HepG2 (cell line): Measurements from ENCODE around the gene PIP5KL1. TPM values are rescaled to one million over a fixed set of nuclear protein-coding genes. Genes with fewer than 3 reads are reported as not detected.

ENCODE experiments used
- ARID3A ChIP-seq: IDR thresholded peaks from 2 replicates; pipeline ENCODE4 v1.6.1; 2012; ENCODE audit warnings: low read depth, low read length, improper control_type of control experiment
- BHLHE40 ChIP-seq: IDR thresholded peaks from 2 replicates; pipeline ENCODE4 v1.6.1; 2011; ENCODE audit warnings: low read length, improper control_type of control experiment
- BRF2 ChIP-seq: sonication (generic); formaldehyde crosslinking; IDR thresholded peaks from 2 replicates; pipeline ENCODE4 v1.8.1; 2022; ENCODE audit warnings: mild to moderate bottlenecking, missing genetic modification reagents
- CSRNP1 ChIP-seq: sonication (generic); formaldehyde crosslinking; IDR thresholded peaks from 2 replicates; pipeline ENCODE4 v1.8.1; 2023; ENCODE audit warnings: mild to moderate bottlenecking, missing genetic modification reagents
- GABPB1 ChIP-seq: IDR thresholded peaks from 2 replicates; pipeline ENCODE4 v1.6.1; 2016; ENCODE audit warnings: mild to moderate bottlenecking, missing genetic modification reagents, moderate library complexity, missing compliant biosample characterization
- HNF4G ChIP-seq, 2 experiments: sonication (generic) in 1 of 2; formaldehyde crosslinking in 1 of 2; IDR thresholded peaks; 2 replicates each; pipeline versions ENCODE4 v1.4.0 to v1.6.1; 2011 to 2020; ENCODE audit warnings: borderline replicate concordance in 2 of 2, low read depth in 2 of 2, mild to moderate bottlenecking in 2 of 2, low read length in 1 of 2, missing genetic modification reagents in 1 of 2, moderate library complexity in 1 of 2
- ISX ChIP-seq: sonication (generic); formaldehyde crosslinking; conservative IDR thresholded peaks from 2 replicates; pipeline ENCODE4 v1.5.0; 2020; ENCODE audit warnings: missing genetic modification reagents
- PATZ1 ChIP-seq: sonication (generic); formaldehyde crosslinking; IDR thresholded peaks from 2 replicates; pipeline ENCODE4 v1.4.0; 2020; ENCODE audit warnings: missing genetic modification reagents
- POLR2AphosphoS5 ChIP-seq: IDR thresholded peaks from 2 replicates; pipeline ENCODE4 v1.6.1; 2012; ENCODE audit warnings: low read depth, low read length
- PPARG ChIP-seq: conservative IDR thresholded peaks from 2 replicates; pipeline ENCODE4 v1.6.1; 2016; ENCODE audit warnings: missing biosample characterization, missing genetic modification reagents
- PREB ChIP-seq: sonication (generic); formaldehyde crosslinking; IDR thresholded peaks from 2 replicates; pipeline ENCODE4 v1.4.0; 2020; ENCODE audit warnings: missing genetic modification reagents
- RCOR2 ChIP-seq: IDR thresholded peaks from 2 replicates; pipeline ENCODE4 v1.6.1; 2016; ENCODE audit warnings: missing biosample characterization, missing genetic modification reagents
- SMAD9 ChIP-seq: sonication (generic); formaldehyde crosslinking; IDR thresholded peaks from 2 replicates; pipeline ENCODE4 v1.5.1; 2020; ENCODE audit warnings: mild to moderate bottlenecking, missing genetic modification reagents
- TEF ChIP-seq: sonication (generic); formaldehyde crosslinking; IDR thresholded peaks from 2 replicates; pipeline ENCODE4 v1.5.0; 2020; ENCODE audit warnings: missing genetic modification reagents
- ZBTB7B ChIP-seq: sonication (generic); formaldehyde crosslinking; IDR thresholded peaks from 2 replicates; pipeline ENCODE4 v1.4.0; 2020; ENCODE audit warnings: missing genetic modification reagents
- ZFP82 ChIP-seq: sonication (generic); formaldehyde crosslinking; IDR thresholded peaks from 2 replicates; pipeline ENCODE4 v1.5.1; 2020; ENCODE audit warnings: mild to moderate bottlenecking, missing genetic modification reagents, borderline replicate concordance
- ZNF234 ChIP-seq: sonication (generic); formaldehyde crosslinking; conservative IDR thresholded peaks from 2 replicates; pipeline ENCODE4 v1.5.1; 2020; ENCODE audit warnings: mild to moderate bottlenecking, missing genetic modification reagents
- ZNF34 ChIP-seq: sonication (generic); formaldehyde crosslinking; IDR thresholded peaks from 2 replicates; pipeline ENCODE4 v1.4.0; 2020; ENCODE audit warnings: mild to moderate bottlenecking, missing genetic modification reagents, borderline replicate concordance
- ZNF549 ChIP-seq: sonication (generic); formaldehyde crosslinking; IDR thresholded peaks from 2 replicates; pipeline ENCODE4 v1.5.0; 2020; ENCODE audit warnings: missing genetic modification reagents
- ZSCAN12 ChIP-seq: sonication (generic); formaldehyde crosslinking; IDR thresholded peaks from 2 replicates; pipeline ENCODE4 v1.9.0; 2021; ENCODE audit warnings: mild to moderate bottlenecking, missing genetic modification reagents
- ZSCAN20 ChIP-seq: sonication (generic); formaldehyde crosslinking; IDR thresholded peaks from 2 replicates; pipeline ENCODE4 v1.4.0; 2020; ENCODE audit warnings: missing genetic modification reagents, mild to moderate bottlenecking, borderline replicate concordance
- polyA plus RNA-seq, 8 experiments: library from polyadenylated mRNA; depleted of rRNA in 3 of 8; stranded (reverse) in 7 of 8; unstranded in 1 of 8; fragments of >200 nt; fragmentation: Illumina TruSeq in 4 of 8; extraction: Trizol in 4 of 8; gene quantifications; 2 replicates each; pipeline versions ENCODE4 v1.2.1 to v1.2.3, GENCODE V29; 2011 to 2016; ENCODE audit warnings: low read depth in 4 of 8, missing spikeins in 1 of 8, mixed read lengths in 1 of 8; ENCODE audit not compliant: insufficient read depth in 1 of 8
- total RNA-seq, 5 experiments: library from RNA; depleted of rRNA; stranded (reverse); fragments of >200 nt; fragmentation: Illumina TruSeq; extraction: Trizol; gene quantifications; 2 replicates each; pipeline ENCODE4 v1.2.3, GENCODE V29; 2016; ENCODE audit warnings: low read depth in 1 of 5

Gene PIP5KL1
- total and polyA plus RNA-seq, 2 of the 13 experiments (the other 11 are each of a cell fraction or from before 2014, with no cell fraction given) = 0.20 to 0.49 TPM

GRCh38 chr9:127898433-127899127, 32.0 kb downstream of the PIP5KL1 start (continued):
- TF ChIP-seq ARID3A = no peak
- peak; percentile 86; the same call in 1 of the 2 replicates for TF ChIP-seq RCOR2 (CRISPR knock-in tag)
- no peak for TF ChIP-seq PREB (CRISPR knock-in tag)
- TF ChIP-seq ZSCAN12 (CRISPR knock-in tag) = no peak
- TF ChIP-seq ZBTB7B (CRISPR knock-in tag) = peak; percentile 80; the same call in 1 of the 2 replicates
- TF ChIP-seq ZNF549 (CRISPR knock-in tag) = no peak
- TF ChIP-seq ISX (CRISPR knock-in tag) = no peak
- TF ChIP-seq PPARG (CRISPR knock-in tag) = 0 out of 2 replicates have a peak, but pooled peaks have one; percentile 21
- TF ChIP-seq ZNF234 (CRISPR knock-in tag) = no peak
- no peak for TF ChIP-seq TEF (CRISPR knock-in tag)
- no peak for TF ChIP-seq HNF4G (IDR thresholded peaks at IDR 0.05; ENCODE audit: borderline replicate concordance, low read depth, low read length)
- TF ChIP-seq HNF4G (CRISPR knock-in tag; IDR thresholded peaks at IDR 0.05; ENCODE audit: borderline replicate concordance, low read depth) = 0 out of 2 replicates have a peak, but pooled peaks have one; percentile 58
- no peak for TF ChIP-seq BRF2 (CRISPR knock-in tag)
- no peak for TF ChIP-seq BHLHE40
- 0 out of 2 replicates have a peak, but pooled peaks have one; percentile 57 for TF ChIP-seq ZFP82
- peak; percentile 76 for TF ChIP-seq PATZ1 (CRISPR knock-in tag)
- no peak for TF ChIP-seq SMAD9 (CRISPR knock-in tag)
- no peak for TF ChIP-seq CSRNP1 (CRISPR knock-in tag)
- TF ChIP-seq GABPB1 (CRISPR knock-in tag) = peak; percentile 54; the same call in 1 of the 2 replicates
- 0 out of 2 replicates have a peak, but pooled peaks have one; percentile 30 for TF ChIP-seq POLR2AphosphoS5
- TF ChIP-seq ZSCAN20 (CRISPR knock-in tag) = no peak
- TF ChIP-seq ZNF34 = 0 out of 2 replicates have a peak, but pooled peaks have one; percentile 12
